ENCODE data around the gene ASCL5. TPM values are rescaled to one million over a fixed set of nuclear protein-coding genes. Genes with fewer than 3 reads are reported as not detected.

The ASCL5 gene
- total RNA-seq, 1 donor from 2014 or later, result not detected

GRCh38 chr1:201123866-201124265 lies 3.1 kb downstream of the ASCL5 start:
- ATAC-seq, result no peak

GRCh38 chr1:201122321-201122957 lies 4.5 kb downstream of the ASCL5 start:
- TF ChIP-seq CTCF (IDR thresholded peaks at IDR 0.05), result no peak
- intact Hi-C loops (cut with DNase I), result no loop called here
- Histone ChIP-seq H3K9me3 (no peaks in the 10 kb centered on the region), H3K4me3 (no peak overlapping the region), H3K27ac (no peak overlapping the region), H3K27me3 (ENCODE audit: low read depth) (peaks cover 11% of the 10 kb centered on the region), H3K36me3 (no peaks in the 10 kb centered on the region), H3K4me1 (no peaks in the 10 kb centered on the region)
- ATAC-seq (no peak), DNase-seq (no peak)

More at GRCh38 chr1:201123866-201124265, 3.1 kb downstream of the ASCL5 start:
- H3K9me3 ChIP-seq, result no peaks in the 10 kb centered on the region
- no peaks in the 10 kb centered on the region for H3K4me1 ChIP-seq
- H3K27ac ChIP-seq, result no peak overlapping the region
- no peak overlapping the region for H3K4me3 ChIP-seq
- DNase-seq, result no peak
- peaks cover 11% of the 10 kb centered on the region for H3K27me3 ChIP-seq (ENCODE audit: low read depth)
- no peaks in the 10 kb centered on the region for H3K36me3 ChIP-seq
- intact Hi-C loops (cut with DNase I), result no loop called here
- no peak for TF ChIP-seq CTCF (IDR thresholded peaks at IDR 0.05)

GRCh38 chr1:201119206-201120197 lies 7.5 kb downstream of the ASCL5 start:
- Histone ChIP-seq H3K36me3 (no peaks in the 10 kb centered on the region), H3K4me1 (peaks cover under 1% of the 10 kb centered on the region), H3K27ac (no peak overlapping the region), H3K9me3 (no peaks in the 10 kb centered on the region), H3K4me3 (no peak overlapping the region), H3K27me3 (ENCODE audit: low read depth) (peaks cover 18% of the 10 kb centered on the region)
- peak; percentile 60 for TF ChIP-seq CTCF (IDR thresholded peaks at IDR 0.05)
- intact Hi-C loops (cut with DNase I), result no loop called here
- DNase-seq (no peak), ATAC-seq (peak in 1 of 2 donors; percentile 23)

DNA sequence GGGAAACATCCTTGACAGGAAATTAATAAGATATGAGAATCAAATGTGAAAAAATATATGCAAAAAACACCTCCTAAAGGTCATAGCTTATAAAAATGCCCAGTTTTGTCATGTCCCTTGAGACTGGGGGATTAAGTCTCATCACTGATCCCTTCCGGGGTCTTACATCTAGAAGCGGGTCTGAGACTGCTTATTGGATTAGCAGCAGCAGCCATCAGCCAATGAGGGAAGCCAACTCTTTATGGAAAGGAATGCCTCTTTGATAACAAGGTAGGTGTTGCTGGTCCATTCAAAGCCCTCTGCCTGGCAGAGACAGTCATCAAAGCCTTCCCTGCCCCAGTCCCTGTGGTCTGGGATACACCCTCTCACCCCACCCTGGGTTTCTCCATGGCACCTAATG lies 10.9 kb downstream of the ASCL5 start:
- H3K27ac ChIP-seq, result no peak overlapping the region
- ATAC-seq (no peak), DNase-seq (no peak)
- H3K27me3 ChIP-seq (ENCODE audit: low read depth), result peaks cover 10% of the 10 kb centered on the region
- H3K4me3 ChIP-seq, result no peak overlapping the region
- peaks cover 3% of the 10 kb centered on the region for H3K4me1 ChIP-seq
- no peaks in the 10 kb centered on the region for H3K36me3 ChIP-seq
- intact Hi-C loops (cut with DNase I), result no loop called here
- H3K9me3 ChIP-seq, result no peaks in the 10 kb centered on the region
- TF ChIP-seq CTCF (IDR thresholded peaks at IDR 0.05), result no peak

DNA sequence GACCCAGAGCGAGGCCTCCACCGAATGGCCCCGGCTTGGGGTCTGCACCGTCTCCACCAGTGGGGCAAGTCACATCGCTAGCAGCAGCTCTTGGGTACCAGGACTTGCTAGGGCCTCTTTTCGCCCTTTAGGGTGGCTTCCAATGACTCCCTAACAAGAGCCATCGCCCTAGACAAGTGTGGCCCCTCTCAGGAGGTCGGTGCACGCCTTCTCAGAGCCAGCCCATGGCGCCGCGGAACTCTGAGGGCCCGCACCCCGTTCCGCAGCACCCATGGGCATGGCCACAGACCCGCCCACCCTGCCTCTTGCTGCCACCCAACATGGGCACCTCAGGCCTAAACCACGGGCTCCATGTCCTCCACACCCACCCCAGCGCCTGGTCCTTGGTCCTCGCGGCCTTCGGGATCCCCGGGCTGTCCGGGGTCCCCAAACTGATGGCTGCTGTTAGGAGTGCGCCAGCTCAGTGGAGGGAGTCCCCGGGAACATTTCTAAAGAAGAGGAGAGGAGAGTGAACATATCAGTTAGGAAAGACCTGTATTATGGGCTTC lies 11.5 kb downstream of the ASCL5 start:
- Histone ChIP-seq H3K4me3 (peak overlapping the region; percentile 67), H3K9me3 (no peaks in the 10 kb centered on the region), H3K27me3 (ENCODE audit: low read depth) (peaks cover 7% of the 10 kb centered on the region), H3K4me1 (peaks cover 3% of the 10 kb centered on the region), H3K36me3 (no peaks in the 10 kb centered on the region), H3K27ac (no peak overlapping the region)
- DNase-seq (peak; percentile 43), ATAC-seq (no peak)
- TF ChIP-seq CTCF (IDR thresholded peaks at IDR 0.05), result no peak
- intact Hi-C loops (cut with DNase I), result no loop called here
